H9 (cell line): Measurements from ENCODE around the gene RTP2. TPM values are rescaled to one million over a fixed set of nuclear protein-coding genes. Genes with fewer than 3 reads are reported as not detected.

Source experiments
- DNase-seq: peaks from one replicate; pipeline ENCODE4 v3.0.0-alpha.2; 2017
- H2AFZ ChIP-seq: one replicate; pipeline ENCODE4 v1.6.1; 2013; ENCODE audit warnings: mild to moderate bottlenecking, low read length, control low read depth, moderate library complexity
- H2AK5ac ChIP-seq: 2 replicates; pipeline ENCODE4 v1.6.1; 2013; ENCODE audit warnings: low read length, control low read depth, mixed read lengths; ENCODE audit not compliant: insufficient read length
- H2BK120ac ChIP-seq: one replicate; pipeline ENCODE4 v1.6.1; 2013; ENCODE audit warnings: low read depth, mild to moderate bottlenecking, low read length, control low read depth, inconsistent platforms; ENCODE audit not compliant: poor library complexity, severe bottlenecking
- H2BK12ac ChIP-seq: 2 replicates; pipeline ENCODE4 v1.6.1; 2013; ENCODE audit warnings: low read length, control low read depth, mixed read lengths, low read depth; ENCODE audit not compliant: insufficient read length
- H2BK15ac ChIP-seq: 2 replicates; pipeline ENCODE4 v1.6.1; 2013; ENCODE audit warnings: low read depth, low read length, control low read depth
- H2BK20ac ChIP-seq: one replicate; pipeline ENCODE4 v1.6.1; 2013; ENCODE audit warnings: low read depth, mild to moderate bottlenecking, low read length, control low read depth, inconsistent platforms; ENCODE audit not compliant: poor library complexity, severe bottlenecking
- H2BK5ac ChIP-seq: 2 replicates; pipeline ENCODE4 v1.6.1; 2013; ENCODE audit warnings: low read length, control low read depth, mixed read lengths; ENCODE audit not compliant: insufficient read length
- H3K14ac ChIP-seq: 2 replicates; pipeline ENCODE4 v1.6.1; 2013; ENCODE audit warnings: low read length, control low read depth; ENCODE audit not compliant: insufficient read depth
- H3K18ac ChIP-seq: 2 replicates; pipeline ENCODE4 v1.6.1; 2013; ENCODE audit warnings: low read depth, mild to moderate bottlenecking, mixed read lengths, low read length, control low read depth; ENCODE audit not compliant: insufficient read length
- H3K23ac ChIP-seq: 2 replicates; pipeline ENCODE4 v1.6.1; 2013; ENCODE audit warnings: low read length, control low read depth, mixed read lengths, low read depth; ENCODE audit not compliant: insufficient read length
- H3K23me2 ChIP-seq: 2 replicates; pipeline ENCODE4 v1.6.1; 2013; ENCODE audit warnings: low read depth, mild to moderate bottlenecking, mixed read lengths, low read length, control low read depth; ENCODE audit not compliant: insufficient read length, poor library complexity, severe bottlenecking
- H3K27ac ChIP-seq: 2 replicates; pipeline ENCODE4 v1.5.1; 2013; ENCODE audit warnings: low read length, control low read depth, mixed read lengths, low read depth; ENCODE audit not compliant: insufficient read length
- H3K27me3 ChIP-seq: 2 replicates; pipeline ENCODE4 v1.6.1; 2013; ENCODE audit warnings: low read length, control low read depth, inconsistent platforms; ENCODE audit not compliant: insufficient read depth
- H3K4ac ChIP-seq: 2 replicates; pipeline ENCODE4 v1.6.1; 2013; ENCODE audit warnings: low read depth, mild to moderate bottlenecking, control low read depth, inconsistent platforms, low read length, moderate library complexity
- H3K4me1 ChIP-seq: 2 replicates; pipeline ENCODE4 v1.6.1; 2013; ENCODE audit warnings: low read length, control low read depth, inconsistent platforms; ENCODE audit not compliant: insufficient read depth
- H3K4me2 ChIP-seq: 2 replicates; pipeline ENCODE4 v1.6.1; 2013; ENCODE audit warnings: low read length, control low read depth, mixed read lengths; ENCODE audit not compliant: insufficient read length, insufficient read depth
- H3K56ac ChIP-seq: 2 replicates; pipeline ENCODE4 v1.6.1; 2013; ENCODE audit warnings: low read depth, mild to moderate bottlenecking, mixed read lengths, low read length, control low read depth; ENCODE audit not compliant: insufficient read length
- H3K79me1 ChIP-seq: 2 replicates; pipeline ENCODE4 v1.6.1; 2013; ENCODE audit warnings: low read depth, mild to moderate bottlenecking, moderate library complexity, low read length, control low read depth, inconsistent platforms; ENCODE audit not compliant: insufficient read depth, poor library complexity, severe bottlenecking
- H3K79me2 ChIP-seq: 2 replicates; pipeline ENCODE4 v1.6.1; 2013; ENCODE audit warnings: low read length, control low read depth, inconsistent platforms; ENCODE audit not compliant: insufficient read depth
- H3K9ac ChIP-seq: 2 replicates; pipeline ENCODE4 v1.6.1; 2013; ENCODE audit warnings: low read length, control low read depth, mixed read lengths; ENCODE audit not compliant: insufficient read length; ENCODE audit errors: extremely low read depth
- H3K9me3 ChIP-seq: one replicate; pipeline ENCODE4 v1.6.1; 2013; ENCODE audit warnings: low read depth, low read length, inconsistent platforms; ENCODE audit not compliant: control insufficient read depth
- H3T11ph ChIP-seq: one replicate; pipeline ENCODE4 v1.6.1; 2013; ENCODE audit warnings: mild to moderate bottlenecking, low read length, control low read depth, inconsistent platforms
- H4K20me1 ChIP-seq: one replicate; pipeline ENCODE4 v1.6.1; 2013; ENCODE audit not compliant: control insufficient read depth, insufficient read length, insufficient read depth
- H4K5ac ChIP-seq: 2 replicates; pipeline ENCODE4 v1.6.1; 2013; ENCODE audit warnings: low read depth, mild to moderate bottlenecking, mixed read lengths, low read length, control low read depth; ENCODE audit not compliant: insufficient read length
- H4K8ac ChIP-seq: replicated peaks from 2 replicates; pipeline ENCODE4 v1.6.1; 2013; ENCODE audit warnings: low read length, control low read depth, mixed read lengths, low read depth; ENCODE audit not compliant: insufficient read length
- H4K91ac ChIP-seq: 2 replicates; pipeline ENCODE4 v1.6.1; 2013; ENCODE audit warnings: low read depth, mild to moderate bottlenecking, moderate library complexity, mixed read lengths, low read length, control low read depth; ENCODE audit not compliant: insufficient read length
- H3K27ac Mint-ChIP-seq, 3 experiments: 2 replicates in 2 of 3; 3 replicates in 1 of 3; pipeline ENCODE4 v1.8.0; 2020 to 2021; ENCODE audit warnings: mixed read lengths in 3 of 3, mild to moderate bottlenecking in 1 of 3, moderate library complexity in 1 of 3
- H3K27me3 Mint-ChIP-seq: 2 replicates; pipeline ENCODE4 v1.8.0; 2021; ENCODE audit warnings: low read depth, mild to moderate bottlenecking, moderate library complexity, mixed read lengths
- H3K36me3 Mint-ChIP-seq, 3 experiments: 2 replicates in 2 of 3; 3 replicates in 1 of 3; pipeline ENCODE4 v1.8.0; 2020 to 2021; ENCODE audit warnings: low read depth in 3 of 3, mixed read lengths in 3 of 3; ENCODE audit not compliant: insufficient read depth in 1 of 3
- H3K4me1 Mint-ChIP-seq, 2 experiments: 2 replicates each; pipeline ENCODE4 v1.8.0; 2020; ENCODE audit warnings: mixed read lengths in 2 of 2
- H3K4me3 Mint-ChIP-seq, 2 experiments: 2 replicates in 1 of 2; 3 replicates in 1 of 2; pipeline ENCODE4 v1.8.0; 2020 to 2021; ENCODE audit warnings: mild to moderate bottlenecking in 2 of 2, mixed read lengths in 2 of 2, moderate library complexity in 1 of 2
- H3K9me3 Mint-ChIP-seq, 2 experiments: 2 replicates in 1 of 2; 3 replicates in 1 of 2; pipeline ENCODE4 v1.8.0; 2020; ENCODE audit warnings: mild to moderate bottlenecking in 2 of 2, mixed read lengths in 2 of 2, moderate library complexity in 1 of 2
- WGBS: extraction: QIAGEN DNeasy Blood & Tissue Kit; methylation state at CpG from one replicate; pipeline ENCODE4 v1.1.7; 2013; ENCODE audit warnings: missing lambda C conversion rate, low lambda C conversion rate, mixed read lengths; ENCODE audit not compliant: insufficient read length; ENCODE audit errors: extremely low coverage; 5-methylcytosine and 5-hydroxymethylcytosine counted together
- total RNA-seq: library from RNA; stranded (reverse); gene quantifications from 2 replicates; pipeline ENCODE4 v1.2.1, GENCODE V29; 2021
- TF ChIP-seq, protein P1 (sequence below): fragments of 200-600 bp; sonication (generic); conservative IDR thresholded peaks from 3 replicates; pipeline ENCODE4 v1.8.0; 2021; ENCODE audit warnings: antibody characterized with exemption, mild to moderate bottlenecking

The RTP2 gene
- total RNA-seq, 1 experiment from 2014 or later, result not detected

DNA sequence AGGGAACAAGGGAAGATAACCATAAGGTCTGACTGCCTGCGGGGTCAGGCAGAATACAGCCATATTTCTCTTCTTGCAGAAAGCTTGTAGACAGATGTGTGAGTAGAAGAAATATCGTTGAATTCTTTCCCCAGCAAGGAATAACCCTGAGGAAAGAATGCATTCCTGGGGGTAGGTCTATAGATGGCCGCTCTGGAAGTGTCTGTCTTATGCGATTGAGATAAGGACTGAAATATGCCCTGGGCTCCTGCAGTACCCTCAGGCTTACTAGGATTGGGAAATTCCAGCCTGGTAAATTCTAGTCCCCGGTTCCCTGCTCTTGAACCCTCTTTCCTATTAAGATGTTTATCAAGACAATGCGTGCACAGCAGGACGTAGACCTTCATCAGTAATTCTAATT, 16.4 kb downstream of the RTP2 start:
- no peak overlapping the region for H2BK15ac ChIP-seq
- TF ChIP-seq, protein P1, sequence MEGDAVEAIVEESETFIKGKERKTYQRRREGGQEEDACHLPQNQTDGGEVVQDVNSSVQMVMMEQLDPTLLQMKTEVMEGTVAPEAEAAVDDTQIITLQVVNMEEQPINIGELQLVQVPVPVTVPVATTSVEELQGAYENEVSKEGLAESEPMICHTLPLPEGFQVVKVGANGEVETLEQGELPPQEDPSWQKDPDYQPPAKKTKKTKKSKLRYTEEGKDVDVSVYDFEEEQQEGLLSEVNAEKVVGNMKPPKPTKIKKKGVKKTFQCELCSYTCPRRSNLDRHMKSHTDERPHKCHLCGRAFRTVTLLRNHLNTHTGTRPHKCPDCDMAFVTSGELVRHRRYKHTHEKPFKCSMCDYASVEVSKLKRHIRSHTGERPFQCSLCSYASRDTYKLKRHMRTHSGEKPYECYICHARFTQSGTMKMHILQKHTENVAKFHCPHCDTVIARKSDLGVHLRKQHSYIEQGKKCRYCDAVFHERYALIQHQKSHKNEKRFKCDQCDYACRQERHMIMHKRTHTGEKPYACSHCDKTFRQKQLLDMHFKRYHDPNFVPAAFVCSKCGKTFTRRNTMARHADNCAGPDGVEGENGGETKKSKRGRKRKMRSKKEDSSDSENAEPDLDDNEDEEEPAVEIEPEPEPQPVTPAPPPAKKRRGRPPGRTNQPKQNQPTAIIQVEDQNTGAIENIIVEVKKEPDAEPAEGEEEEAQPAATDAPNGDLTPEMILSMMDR, result no peak
- H2AK5ac ChIP-seq, result no peak overlapping the region
- H3T11ph ChIP-seq, result no peak overlapping the region
- WGBS, result no CpG with 5 or more reads among the region's 7 CpGs
- H2BK12ac ChIP-seq, result no peak overlapping the region
- no peak overlapping the region for H3K4ac ChIP-seq
- no peak overlapping the region for H4K5ac ChIP-seq
- no peak overlapping the region for H3K4me3 Mint-ChIP-seq
- no peaks in the 10 kb centered on the region for H3K27me3 ChIP-seq
- no peak overlapping the region for H3K9ac ChIP-seq
- H3K14ac ChIP-seq, result no peak overlapping the region
- H3K27ac Mint-ChIP-seq, result no peak overlapping the region
- no peak overlapping the region for H3K27ac ChIP-seq
- no peak overlapping the region for H3K18ac ChIP-seq
- H4K91ac ChIP-seq, result no peak overlapping the region
- H3K9me3 Mint-ChIP-seq, result peaks cover 22% of the 10 kb centered on the region in 2 experiments
- no peak overlapping the region for H3K23ac ChIP-seq
- no peak overlapping the region for H3K4me2 ChIP-seq
- no peak overlapping the region for H2BK120ac ChIP-seq
- H3K79me2 ChIP-seq, result no peaks in the 10 kb centered on the region
- no peaks in the 10 kb centered on the region for H3K23me2 ChIP-seq
- H3K27me3 Mint-ChIP-seq, result peaks cover 2% of the 10 kb centered on the region; the same call in 1 of the 2 replicates
- DNase-seq, result no peak
- H3K36me3 Mint-ChIP-seq, result peaks cover 10 to 15% (median 14%) of the 10 kb centered on the region in 3 experiments; a peak in 6 of 7 replicates
- H3K4me1 Mint-ChIP-seq, result no peaks in the 10 kb centered on the region; a peak in 1 of 4 replicates
- peaks cover 12% of the 10 kb centered on the region for H3K9me3 ChIP-seq
- no peaks in the 10 kb centered on the region for H4K20me1 ChIP-seq
- H3K79me1 ChIP-seq, result no peaks in the 10 kb centered on the region
- no peak overlapping the region for H2BK5ac ChIP-seq
- no peaks in the 10 kb centered on the region for H3K4me1 ChIP-seq
- H2AFZ ChIP-seq, result no peak overlapping the region
- H2BK20ac ChIP-seq, result no peak overlapping the region
- H4K8ac ChIP-seq, result no peak overlapping the region
- H3K56ac ChIP-seq, result no peak overlapping the region
